GM12892 (cell line): ENCODE measurements around the gene ABI3BP.

Source experiments
- POLR2A ChIP-seq: IDR thresholded peaks from 2 replicates; pipeline ENCODE4 v1.6.1; 2011; ENCODE audit warnings: low read depth, low read length, control low read depth
- POLR2AphosphoS5 ChIP-seq: IDR thresholded peaks from 2 replicates; pipeline ENCODE4 v1.6.1; 2011; ENCODE audit warnings: low read depth, low read length, control low read depth

- TF ChIP-seq POLR2A (no peak), POLR2AphosphoS5 (no peak)
Observed at GRCh38 chr3:100850701-100851100, 142.5 kb downstream of the ABI3BP start.
